Measurements from ENCODE around the gene CDH3.

DNA sequence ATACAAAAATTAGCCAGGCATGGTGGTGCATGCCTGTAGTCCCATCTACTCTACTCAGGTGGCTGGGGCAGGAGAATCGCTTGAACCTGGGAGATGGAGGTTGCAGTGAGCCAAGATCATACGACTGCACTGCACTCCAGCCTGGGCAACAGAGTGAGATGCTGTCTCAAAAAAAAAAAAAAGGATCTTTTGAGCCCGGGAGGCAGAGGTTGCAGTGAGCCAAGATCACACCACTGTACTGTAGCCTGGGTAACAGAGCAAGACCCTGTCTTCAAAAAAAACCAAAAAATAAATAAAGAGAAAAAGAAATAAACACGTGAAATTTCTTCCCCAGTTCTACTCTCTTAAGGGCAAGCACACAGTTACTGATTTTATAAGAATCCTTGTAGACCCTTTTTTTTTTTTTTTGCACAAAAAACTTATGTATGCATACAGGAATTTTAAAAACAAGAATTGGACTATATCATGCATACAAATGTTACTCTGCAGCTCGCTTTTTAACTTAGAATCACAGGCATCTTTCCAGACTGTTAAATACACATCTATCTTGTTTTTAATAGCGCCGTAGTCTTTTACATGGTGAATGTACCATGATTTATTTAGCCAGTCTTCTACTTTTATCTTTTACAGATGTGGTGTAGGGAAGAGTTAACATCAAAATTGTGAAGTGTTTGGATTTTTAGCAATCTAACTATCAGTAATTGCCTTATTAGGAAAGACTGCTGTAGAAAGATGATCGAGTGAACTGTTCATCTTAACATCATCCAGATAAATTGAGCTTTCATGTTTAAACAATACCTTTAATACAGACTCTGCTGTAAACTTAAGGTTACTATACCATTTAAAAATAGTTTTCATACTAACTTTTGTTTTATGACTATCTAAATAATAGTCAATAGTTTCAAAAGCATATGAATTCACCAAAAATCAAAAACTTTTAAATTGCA, 14.6 kb downstream of the CDH3 start:
- no peak for TF ChIP-seq POLR2AphosphoS5 (IDR thresholded peaks at IDR 0.05)
- TF ChIP-seq, protein P1, sequence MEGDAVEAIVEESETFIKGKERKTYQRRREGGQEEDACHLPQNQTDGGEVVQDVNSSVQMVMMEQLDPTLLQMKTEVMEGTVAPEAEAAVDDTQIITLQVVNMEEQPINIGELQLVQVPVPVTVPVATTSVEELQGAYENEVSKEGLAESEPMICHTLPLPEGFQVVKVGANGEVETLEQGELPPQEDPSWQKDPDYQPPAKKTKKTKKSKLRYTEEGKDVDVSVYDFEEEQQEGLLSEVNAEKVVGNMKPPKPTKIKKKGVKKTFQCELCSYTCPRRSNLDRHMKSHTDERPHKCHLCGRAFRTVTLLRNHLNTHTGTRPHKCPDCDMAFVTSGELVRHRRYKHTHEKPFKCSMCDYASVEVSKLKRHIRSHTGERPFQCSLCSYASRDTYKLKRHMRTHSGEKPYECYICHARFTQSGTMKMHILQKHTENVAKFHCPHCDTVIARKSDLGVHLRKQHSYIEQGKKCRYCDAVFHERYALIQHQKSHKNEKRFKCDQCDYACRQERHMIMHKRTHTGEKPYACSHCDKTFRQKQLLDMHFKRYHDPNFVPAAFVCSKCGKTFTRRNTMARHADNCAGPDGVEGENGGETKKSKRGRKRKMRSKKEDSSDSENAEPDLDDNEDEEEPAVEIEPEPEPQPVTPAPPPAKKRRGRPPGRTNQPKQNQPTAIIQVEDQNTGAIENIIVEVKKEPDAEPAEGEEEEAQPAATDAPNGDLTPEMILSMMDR (IDR thresholded peaks at IDR 0.05), result no peak
- TF ChIP-seq POLR2A (IDR thresholded peaks at IDR 0.05), result no peak
- no peak for TF ChIP-seq EP300 (IDR thresholded peaks at IDR 0.05)

Measured in stomach (tissue), 4 donors.